HepG2 (cell line): ENCODE measurements around the gene COMT. TPM values are rescaled to one million over a fixed set of nuclear protein-coding genes. Genes with fewer than 3 reads are reported as not detected.
A peak's percentile ranks its signal among the peaks of the same experiment; 100 is the strongest.

Experiments used
- HCFC1 ChIP-seq: fragments of 150-350 bp; IDR thresholded peaks from 2 replicates; pipeline ENCODE4 v1.6.1; 2014; ENCODE audit warnings: low read depth, low read length
- HNRNPLL ChIP-seq: fragments of 200-400 bp; formaldehyde crosslinking; IDR thresholded peaks from 2 replicates; pipeline ENCODE4 v1.6.1; 2017; ENCODE audit warnings: mild to moderate bottlenecking, low read depth, low read length; ENCODE audit not compliant: poor library complexity, severe bottlenecking
- MTA3 ChIP-seq: sonication (generic); formaldehyde crosslinking; IDR thresholded peaks from 2 replicates; pipeline ENCODE4 v1.4.0; 2020; ENCODE audit warnings: missing genetic modification reagents
- NR1H2 ChIP-seq: sonication (generic); formaldehyde crosslinking; IDR thresholded peaks from 2 replicates; pipeline ENCODE4 v1.8.1; 2022; ENCODE audit warnings: low read depth, missing genetic modification reagents, borderline replicate concordance
- RFXAP ChIP-seq: sonication (generic); formaldehyde crosslinking; IDR thresholded peaks from 2 replicates; pipeline ENCODE4 v1.4.0; 2020; ENCODE audit warnings: missing genetic modification reagents, borderline replicate concordance
- SCMH1 ChIP-seq: sonication (generic); formaldehyde crosslinking; IDR thresholded peaks from 2 replicates; pipeline ENCODE4 v1.9.0; 2021; ENCODE audit warnings: missing genetic modification reagents, mild to moderate bottlenecking, borderline replicate concordance
- SPEN ChIP-seq: sonication (generic); formaldehyde crosslinking; IDR thresholded peaks from 2 replicates; pipeline ENCODE4 v1.5.1; 2020; ENCODE audit warnings: low read depth, mild to moderate bottlenecking, missing genetic modification reagents
- ZNF143 ChIP-seq: sonication (generic); formaldehyde crosslinking; IDR thresholded peaks from 2 replicates; pipeline ENCODE4 v1.4.0; 2020; ENCODE audit warnings: missing genetic modification reagents
- ZNF296 ChIP-seq: sonication (generic); formaldehyde crosslinking; conservative IDR thresholded peaks from 2 replicates; pipeline ENCODE4 v1.5.0; 2020; ENCODE audit warnings: mild to moderate bottlenecking, missing genetic modification reagents
- ZNF484 ChIP-seq: sonication (generic); formaldehyde crosslinking; IDR thresholded peaks from 2 replicates; pipeline ENCODE4 v1.5.1; 2020; ENCODE audit warnings: mild to moderate bottlenecking, low read depth, missing genetic modification reagents, borderline replicate concordance
- ZNF552 ChIP-seq: sonication (generic); formaldehyde crosslinking; IDR thresholded peaks from 2 replicates; pipeline ENCODE4 v1.9.0; 2022; ENCODE audit warnings: missing genetic modification reagents, mild to moderate bottlenecking, borderline replicate concordance
- ZNF678 ChIP-seq: sonication (generic); formaldehyde crosslinking; IDR thresholded peaks from 2 replicates; pipeline ENCODE4 v1.4.0; 2020; ENCODE audit warnings: mild to moderate bottlenecking, missing genetic modification reagents
- polyA plus RNA-seq, 8 experiments: library from polyadenylated mRNA; depleted of rRNA in 3 of 8; stranded (reverse) in 7 of 8; unstranded in 1 of 8; fragments of >200 nt; fragmentation: Illumina TruSeq in 4 of 8; extraction: Trizol in 4 of 8; gene quantifications; 2 replicates each; pipeline versions ENCODE4 v1.2.1 to v1.2.3, GENCODE V29; 2011 to 2016; ENCODE audit warnings: low read depth in 4 of 8, missing spikeins in 1 of 8, mixed read lengths in 1 of 8; ENCODE audit not compliant: insufficient read depth in 1 of 8
- total RNA-seq, 5 experiments: library from RNA; depleted of rRNA; stranded (reverse); fragments of >200 nt; fragmentation: Illumina TruSeq; extraction: Trizol; gene quantifications; 2 replicates each; pipeline ENCODE4 v1.2.3, GENCODE V29; 2016; ENCODE audit warnings: low read depth in 1 of 5
- TF ChIP-seq, protein P1 (sequence below): sonication (generic); formaldehyde crosslinking; IDR thresholded peaks from 2 replicates; pipeline ENCODE4 v1.5.1; 2020; ENCODE audit warnings: mild to moderate bottlenecking, moderate library complexity, missing genetic modification reagents
- TF ChIP-seq, protein P2 (sequence below): sonication (generic); formaldehyde crosslinking; IDR thresholded peaks from 2 replicates; pipeline ENCODE4 v1.9.0; 2022; ENCODE audit warnings: missing genetic modification reagents, mild to moderate bottlenecking, borderline replicate concordance
- TF ChIP-seq, protein P3 (sequence below): sonication (generic); formaldehyde crosslinking; IDR thresholded peaks from 2 replicates; pipeline ENCODE4 v1.4.0; 2020; ENCODE audit warnings: mild to moderate bottlenecking, low read depth, missing genetic modification reagents
- TF ChIP-seq, protein P4 (sequence below): IDR thresholded peaks from 2 replicates; pipeline ENCODE4 v1.6.1; 2012; ENCODE audit warnings: inconsistent platforms
- TF ChIP-seq, protein P5 (sequence below): sonication (generic); formaldehyde crosslinking; IDR thresholded peaks from 2 replicates; pipeline ENCODE4 v1.4.0; 2020; ENCODE audit warnings: mild to moderate bottlenecking, missing genetic modification reagents
- TF ChIP-seq, protein P6 (sequence below): sonication (generic); formaldehyde crosslinking; IDR thresholded peaks from 2 replicates; pipeline ENCODE4 v1.5.1; 2020; ENCODE audit warnings: mild to moderate bottlenecking, missing genetic modification reagents, borderline replicate concordance
- TF ChIP-seq, protein P7 (sequence below): sonication (generic); formaldehyde crosslinking; IDR thresholded peaks from 2 replicates; pipeline ENCODE4 v1.5.0; 2020; ENCODE audit warnings: missing genetic modification reagents

Gene COMT
- total and polyA plus RNA-seq, 2 of the 13 experiments (the other 11 are each of a cell fraction or from before 2014, with no cell fraction given) = 156 to 162 TPM

DNA sequence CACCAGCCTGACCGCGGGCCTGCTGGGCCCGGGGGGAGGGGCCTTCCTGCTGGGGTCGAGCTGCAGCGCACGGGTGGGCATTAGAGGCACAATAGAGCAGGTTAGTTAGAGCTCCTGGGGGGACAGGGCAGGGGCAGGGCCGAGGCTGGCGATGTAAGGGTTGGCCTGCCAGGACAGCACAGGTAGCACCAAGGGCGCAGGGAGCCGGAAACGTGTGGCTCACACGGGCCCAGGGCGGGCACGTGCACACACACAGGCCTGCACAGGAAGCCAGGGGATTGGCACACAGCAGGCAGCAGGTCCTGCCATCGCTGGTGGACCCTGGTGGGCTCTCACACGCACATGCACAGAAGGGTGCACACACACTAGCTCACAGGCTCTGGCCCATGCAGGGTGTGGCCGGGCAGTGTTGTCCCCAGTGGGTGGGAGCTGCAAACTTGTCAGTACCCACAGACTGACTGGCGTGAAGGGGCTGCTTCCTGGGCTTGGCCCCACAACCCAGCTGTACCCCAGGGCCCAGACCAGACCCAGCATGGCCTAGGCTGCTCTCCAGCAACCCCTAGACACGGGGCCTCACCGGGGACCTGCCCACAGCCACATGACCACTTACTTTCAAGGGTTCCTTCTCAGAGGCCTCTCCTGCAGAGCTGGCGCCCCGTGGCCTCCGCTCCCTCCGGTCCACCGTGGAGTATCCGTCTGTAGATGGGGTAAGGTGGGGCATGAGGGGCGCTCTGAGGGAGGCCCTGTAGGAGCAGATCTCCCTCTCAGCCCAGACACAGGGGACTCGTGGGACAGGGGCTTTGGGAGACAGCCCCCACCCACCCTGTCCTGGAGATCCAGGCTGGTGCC, 29.9 kb downstream of the COMT start (continued):
- TF ChIP-seq, protein P1, sequence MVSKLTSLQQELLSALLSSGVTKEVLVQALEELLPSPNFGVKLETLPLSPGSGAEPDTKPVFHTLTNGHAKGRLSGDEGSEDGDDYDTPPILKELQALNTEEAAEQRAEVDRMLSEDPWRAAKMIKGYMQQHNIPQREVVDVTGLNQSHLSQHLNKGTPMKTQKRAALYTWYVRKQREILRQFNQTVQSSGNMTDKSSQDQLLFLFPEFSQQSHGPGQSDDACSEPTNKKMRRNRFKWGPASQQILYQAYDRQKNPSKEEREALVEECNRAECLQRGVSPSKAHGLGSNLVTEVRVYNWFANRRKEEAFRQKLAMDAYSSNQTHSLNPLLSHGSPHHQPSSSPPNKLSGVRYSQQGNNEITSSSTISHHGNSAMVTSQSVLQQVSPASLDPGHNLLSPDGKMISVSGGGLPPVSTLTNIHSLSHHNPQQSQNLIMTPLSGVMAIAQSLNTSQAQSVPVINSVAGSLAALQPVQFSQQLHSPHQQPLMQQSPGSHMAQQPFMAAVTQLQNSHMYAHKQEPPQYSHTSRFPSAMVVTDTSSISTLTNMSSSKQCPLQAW (CRISPR knock-in tag) = no peak
- peak; percentile 13; the same call in 1 of the 2 replicates for TF ChIP-seq SPEN (CRISPR knock-in tag)
- TF ChIP-seq, protein P2, sequence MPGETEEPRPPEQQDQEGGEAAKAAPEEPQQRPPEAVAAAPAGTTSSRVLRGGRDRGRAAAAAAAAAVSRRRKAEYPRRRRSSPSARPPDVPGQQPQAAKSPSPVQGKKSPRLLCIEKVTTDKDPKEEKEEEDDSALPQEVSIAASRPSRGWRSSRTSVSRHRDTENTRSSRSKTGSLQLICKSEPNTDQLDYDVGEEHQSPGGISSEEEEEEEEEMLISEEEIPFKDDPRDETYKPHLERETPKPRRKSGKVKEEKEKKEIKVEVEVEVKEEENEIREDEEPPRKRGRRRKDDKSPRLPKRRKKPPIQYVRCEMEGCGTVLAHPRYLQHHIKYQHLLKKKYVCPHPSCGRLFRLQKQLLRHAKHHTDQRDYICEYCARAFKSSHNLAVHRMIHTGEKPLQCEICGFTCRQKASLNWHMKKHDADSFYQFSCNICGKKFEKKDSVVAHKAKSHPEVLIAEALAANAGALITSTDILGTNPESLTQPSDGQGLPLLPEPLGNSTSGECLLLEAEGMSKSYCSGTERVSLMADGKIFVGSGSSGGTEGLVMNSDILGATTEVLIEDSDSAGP (CRISPR knock-in tag) = peak; percentile 9; the same call in 1 of the 2 replicates
- TF ChIP-seq ZNF296 (CRISPR knock-in tag) = peak; percentile 76; the same call in 1 of the 2 replicates
- TF ChIP-seq, protein P3, sequence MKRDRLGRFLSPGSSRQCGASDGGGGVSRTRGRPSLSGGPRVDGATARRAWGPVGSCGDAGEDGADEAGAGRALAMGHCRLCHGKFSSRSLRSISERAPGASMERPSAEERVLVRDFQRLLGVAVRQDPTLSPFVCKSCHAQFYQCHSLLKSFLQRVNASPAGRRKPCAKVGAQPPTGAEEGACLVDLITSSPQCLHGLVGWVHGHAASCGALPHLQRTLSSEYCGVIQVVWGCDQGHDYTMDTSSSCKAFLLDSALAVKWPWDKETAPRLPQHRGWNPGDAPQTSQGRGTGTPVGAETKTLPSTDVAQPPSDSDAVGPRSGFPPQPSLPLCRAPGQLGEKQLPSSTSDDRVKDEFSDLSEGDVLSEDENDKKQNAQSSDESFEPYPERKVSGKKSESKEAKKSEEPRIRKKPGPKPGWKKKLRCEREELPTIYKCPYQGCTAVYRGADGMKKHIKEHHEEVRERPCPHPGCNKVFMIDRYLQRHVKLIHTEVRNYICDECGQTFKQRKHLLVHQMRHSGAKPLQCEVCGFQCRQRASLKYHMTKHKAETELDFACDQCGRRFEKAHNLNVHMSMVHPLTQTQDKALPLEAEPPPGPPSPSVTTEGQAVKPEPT (CRISPR knock-in tag) = no peak
- TF ChIP-seq, protein P4, sequence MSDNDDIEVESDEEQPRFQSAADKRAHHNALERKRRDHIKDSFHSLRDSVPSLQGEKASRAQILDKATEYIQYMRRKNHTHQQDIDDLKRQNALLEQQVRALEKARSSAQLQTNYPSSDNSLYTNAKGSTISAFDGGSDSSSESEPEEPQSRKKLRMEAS = peak; percentile 43
- no peak for TF ChIP-seq ZNF678 (CRISPR knock-in tag)
- TF ChIP-seq HNRNPLL = peak; percentile 19
- TF ChIP-seq, protein P5, sequence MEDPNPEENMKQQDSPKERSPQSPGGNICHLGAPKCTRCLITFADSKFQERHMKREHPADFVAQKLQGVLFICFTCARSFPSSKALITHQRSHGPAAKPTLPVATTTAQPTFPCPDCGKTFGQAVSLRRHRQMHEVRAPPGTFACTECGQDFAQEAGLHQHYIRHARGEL = no peak
- TF ChIP-seq MTA3 (CRISPR knock-in tag) = no peak
- TF ChIP-seq, protein P6, sequence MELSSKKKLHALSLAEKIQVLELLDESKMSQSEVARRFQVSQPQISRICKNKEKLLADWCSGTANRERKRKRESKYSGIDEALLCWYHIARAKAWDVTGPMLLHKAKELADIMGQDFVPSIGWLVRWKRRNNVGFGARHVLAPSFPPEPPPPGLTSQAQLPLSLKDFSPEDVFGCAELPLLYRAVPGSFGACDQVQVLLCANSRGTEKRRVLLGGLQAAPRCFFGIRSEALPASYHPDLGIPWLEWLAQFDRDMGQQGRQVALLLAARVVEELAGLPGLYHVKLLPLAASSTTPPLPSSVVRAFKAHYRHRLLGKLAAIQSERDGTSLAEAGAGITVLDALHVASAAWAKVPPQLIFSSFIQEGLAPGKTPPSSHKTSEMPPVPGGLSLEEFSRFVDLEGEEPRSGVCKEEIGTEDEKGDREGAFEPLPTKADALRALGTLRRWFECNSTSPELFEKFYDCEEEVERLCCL (CRISPR knock-in tag) = no peak
- TF ChIP-seq, protein P7, sequence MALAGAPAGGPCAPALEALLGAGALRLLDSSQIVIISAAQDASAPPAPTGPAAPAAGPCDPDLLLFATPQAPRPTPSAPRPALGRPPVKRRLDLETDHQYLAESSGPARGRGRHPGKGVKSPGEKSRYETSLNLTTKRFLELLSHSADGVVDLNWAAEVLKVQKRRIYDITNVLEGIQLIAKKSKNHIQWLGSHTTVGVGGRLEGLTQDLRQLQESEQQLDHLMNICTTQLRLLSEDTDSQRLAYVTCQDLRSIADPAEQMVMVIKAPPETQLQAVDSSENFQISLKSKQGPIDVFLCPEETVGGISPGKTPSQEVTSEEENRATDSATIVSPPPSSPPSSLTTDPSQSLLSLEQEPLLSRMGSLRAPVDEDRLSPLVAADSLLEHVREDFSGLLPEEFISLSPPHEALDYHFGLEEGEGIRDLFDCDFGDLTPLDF = no peak
- no peak for TF ChIP-seq ZNF552 (CRISPR knock-in tag)
- peak; percentile 19; the same call in 1 of the 2 replicates for TF ChIP-seq NR1H2 (CRISPR knock-in tag)
- TF ChIP-seq ZNF143 = no peak
- TF ChIP-seq RFXAP (CRISPR knock-in tag) = 0 out of 2 replicates have a peak, but pooled peaks have one; percentile 38
- TF ChIP-seq ZNF484 (CRISPR knock-in tag) = no peak
- no peak for TF ChIP-seq SCMH1 (CRISPR knock-in tag)
- TF ChIP-seq HCFC1 = no peak
